CD4-positive, alpha-beta T cell treated with Interleukin-21 for 1 hour (primary cell): Measurements from ENCODE around the gene SLC6A2.
"Not testable (repeated sequence)": the region's sequence is repeated elsewhere in the genome, so short reads cannot be mapped to it uniquely, and the experiment has no call there.

Source experiments
- DNase-seq: peaks from one replicate; pipeline ENCODE4 v3.0.0-alpha.2; 2020

The SLC6A2 gene

DNA sequence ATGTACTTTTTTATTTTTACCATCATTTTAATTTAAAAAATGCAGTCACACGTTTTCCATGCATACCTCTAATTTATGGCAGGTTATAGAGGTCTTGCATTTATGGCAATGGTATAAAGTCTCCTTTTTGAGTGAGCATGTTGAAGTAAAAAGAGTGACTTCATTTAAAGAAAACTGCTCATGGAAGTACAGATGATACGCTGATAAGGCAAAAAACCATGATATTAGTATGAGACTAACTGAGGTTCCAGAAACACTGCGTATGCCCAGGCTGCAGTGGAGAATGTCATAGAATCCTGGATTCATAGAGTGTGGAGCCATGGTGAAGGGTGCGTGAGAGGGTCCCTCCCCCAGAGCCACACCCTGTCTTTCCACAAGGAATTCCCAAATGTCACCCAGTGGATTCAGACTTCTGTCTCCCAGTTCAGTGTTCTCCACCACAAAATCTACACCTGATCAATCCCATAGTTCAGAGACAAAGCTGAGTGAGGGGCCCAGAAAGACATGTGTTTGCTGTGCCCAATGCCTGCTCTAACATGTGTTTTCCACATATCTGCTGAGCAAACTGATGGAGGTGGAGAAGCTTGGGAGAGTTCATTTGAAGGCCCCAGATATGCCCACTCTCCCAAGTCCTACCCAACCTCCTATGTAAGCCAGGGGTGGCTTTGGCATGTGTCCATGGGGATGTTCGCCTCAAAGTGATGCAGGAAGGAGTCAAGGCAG, 69.4 kb downstream of the SLC6A2 start:
- DNase-seq: no peak

DNA sequence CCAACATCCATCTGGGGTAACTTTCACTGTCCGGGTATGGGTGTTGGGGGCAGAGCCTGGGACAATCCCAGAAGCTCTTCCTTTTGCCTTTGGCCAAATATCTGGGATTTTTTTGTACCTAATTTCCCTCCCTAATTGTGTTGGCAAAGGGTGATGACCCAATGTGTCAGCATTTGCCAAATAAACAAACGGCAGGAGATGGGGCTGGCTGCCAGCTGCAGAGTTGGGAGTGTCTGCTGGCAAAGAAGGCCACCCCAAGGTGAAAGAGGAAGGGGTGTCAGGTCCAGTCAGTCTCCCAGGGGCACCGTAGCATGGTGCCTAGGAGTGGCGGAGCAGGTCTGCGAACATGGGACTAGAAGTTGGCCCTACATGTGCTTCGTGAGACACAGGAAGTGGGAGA, 73.0 kb downstream of the SLC6A2 start:
- no peak for DNase-seq

DNA sequence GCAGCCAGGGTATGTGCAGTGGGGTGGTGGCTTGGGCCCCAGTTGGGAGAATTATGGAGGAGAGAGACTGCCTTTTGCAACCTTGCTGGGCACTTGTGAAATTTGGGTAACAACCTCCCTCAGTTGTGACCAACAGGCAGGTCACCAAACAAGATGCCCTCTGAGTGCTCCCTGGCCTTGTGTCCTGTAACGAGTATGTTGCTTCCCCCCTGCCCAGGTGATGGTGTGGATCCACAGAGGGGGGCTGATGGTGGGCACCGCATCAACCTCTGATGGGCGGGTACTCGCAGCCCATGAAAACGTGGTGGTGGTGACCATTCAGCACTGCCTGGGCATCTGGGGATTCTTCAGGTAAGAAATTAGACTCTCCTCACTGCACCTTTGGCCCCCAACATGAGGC, 74.3 kb downstream of the SLC6A2 start:
- no peak for DNase-seq

DNA sequence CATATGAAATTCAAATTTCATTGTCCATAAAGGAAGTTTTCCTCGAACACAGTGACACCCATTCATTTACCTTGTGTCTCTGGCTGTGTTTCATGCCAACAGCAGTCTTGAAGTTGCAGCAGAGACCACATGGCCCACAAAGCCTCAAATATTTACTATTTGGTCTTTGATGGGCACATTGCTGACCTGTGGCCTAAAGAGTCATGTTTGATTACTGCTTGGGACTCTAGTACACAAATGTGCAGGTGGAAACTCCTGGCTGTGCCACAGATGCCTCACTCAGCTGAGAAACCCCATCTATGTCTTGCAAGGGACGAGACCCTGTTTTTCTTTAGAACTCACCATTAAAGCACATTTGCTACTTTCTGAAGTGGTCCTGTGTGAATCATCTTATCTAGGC, 76.7 kb downstream of the SLC6A2 start:
- no peak for DNase-seq

DNA sequence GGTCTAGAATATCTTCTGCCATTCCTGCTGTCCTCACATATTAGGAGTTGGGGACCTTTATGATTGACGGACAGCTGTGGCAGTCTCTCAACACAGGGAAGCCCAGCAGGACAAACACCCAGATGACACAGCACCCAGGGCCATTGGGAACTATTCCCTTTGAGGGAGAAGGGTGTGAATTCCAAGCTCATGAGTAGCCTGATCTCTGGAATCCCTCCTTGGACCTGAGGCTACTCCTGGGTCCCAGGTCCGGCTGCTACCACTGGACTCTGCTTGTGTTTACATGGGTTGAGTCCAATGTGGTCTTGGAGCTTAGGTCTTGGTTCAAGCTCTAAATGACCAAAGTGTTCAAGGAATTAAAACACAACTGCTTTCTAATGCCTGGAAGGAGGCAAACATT, 78.9 kb downstream of the SLC6A2 start:
- no peak for DNase-seq

DNA sequence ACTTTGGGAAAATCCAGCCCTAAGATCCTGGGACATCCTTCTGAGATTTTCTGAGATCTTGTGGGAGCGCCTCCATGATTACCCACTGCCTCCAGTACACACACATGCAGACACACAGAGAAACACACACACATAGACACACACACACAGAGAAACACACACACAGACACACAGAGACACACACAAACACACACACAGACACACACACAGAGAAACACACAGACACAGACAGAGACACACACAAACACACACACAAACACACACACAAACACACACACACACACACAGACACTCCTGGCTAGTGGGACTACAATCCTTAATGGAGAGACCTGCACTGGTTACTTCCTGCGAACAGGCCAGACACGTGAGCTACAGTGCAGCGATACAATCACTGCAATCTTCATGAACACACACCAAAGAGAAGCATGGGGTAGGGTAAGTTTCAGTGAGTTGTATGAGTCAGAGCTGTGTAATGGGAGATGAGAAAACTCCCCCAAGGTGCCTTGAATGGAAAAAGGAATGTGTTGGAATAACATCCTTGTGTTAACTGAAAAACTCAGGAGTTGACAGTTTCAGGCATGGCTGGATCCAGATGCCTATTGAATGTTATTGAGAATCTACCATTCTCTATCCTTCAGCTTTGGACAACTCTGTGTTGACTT, 79.5 kb downstream of the SLC6A2 start:
- no peak for DNase-seq

DNA sequence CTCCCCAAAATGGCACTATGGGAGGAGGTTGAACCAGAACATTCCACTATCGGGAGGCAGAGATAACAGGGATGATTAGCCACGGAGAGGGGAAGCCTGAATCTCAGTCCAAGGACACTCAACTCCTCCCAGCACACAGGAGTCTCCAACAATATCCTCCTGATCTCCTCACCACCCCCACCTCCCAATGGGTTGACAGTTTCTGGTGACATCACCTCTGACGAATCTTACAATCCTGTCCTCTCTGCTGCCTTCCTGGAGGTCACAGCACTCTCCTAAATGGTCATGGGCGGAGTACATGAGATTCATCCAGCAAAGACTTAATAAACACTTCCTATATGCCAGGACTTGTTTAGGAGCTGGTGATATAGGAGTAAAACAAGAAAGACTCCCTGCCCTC, 80.9 kb downstream of the SLC6A2 start:
- DNase-seq: no peak

DNA sequence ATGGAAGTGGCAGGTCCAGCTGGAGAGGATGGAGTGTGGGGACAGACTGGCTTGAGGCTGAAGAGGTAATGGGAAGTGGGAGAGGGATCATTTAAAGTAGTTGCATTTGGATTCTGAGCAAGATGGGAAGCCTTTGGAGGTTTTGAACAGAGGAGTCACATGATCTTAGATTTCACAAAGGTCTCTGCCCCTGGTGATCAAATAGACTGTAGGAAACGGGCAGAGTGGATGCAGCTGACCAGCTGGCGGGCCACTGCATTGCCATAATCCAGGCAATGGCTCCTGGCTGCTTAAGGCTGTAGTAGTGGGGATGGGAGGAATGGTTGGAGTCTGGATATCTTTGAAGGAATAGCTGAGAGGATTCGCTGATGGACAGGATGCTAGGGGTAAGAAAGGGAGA, 81.5 kb downstream of the SLC6A2 start:
- no peak for DNase-seq

DNA sequence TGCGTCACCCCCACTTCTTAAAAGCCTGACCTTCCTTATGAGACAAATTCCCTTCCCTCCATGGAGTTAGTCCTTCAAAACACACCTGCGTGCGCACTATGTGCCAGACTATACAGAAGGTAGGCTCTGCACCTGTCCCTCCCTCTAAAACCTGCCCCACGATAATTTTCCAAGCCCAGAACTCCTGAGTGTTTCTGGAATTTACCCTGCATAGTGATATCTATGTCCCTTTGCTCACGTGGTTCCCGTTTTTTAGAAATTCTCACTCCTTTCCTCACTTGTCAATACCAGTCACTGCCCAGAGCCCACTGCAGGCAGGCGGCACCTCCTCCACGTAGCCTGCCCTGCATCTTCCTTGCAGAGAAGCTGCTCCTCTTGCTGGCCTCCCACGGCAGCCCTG, 82.2 kb downstream of the SLC6A2 start:
- DNase-seq: no peak

DNA sequence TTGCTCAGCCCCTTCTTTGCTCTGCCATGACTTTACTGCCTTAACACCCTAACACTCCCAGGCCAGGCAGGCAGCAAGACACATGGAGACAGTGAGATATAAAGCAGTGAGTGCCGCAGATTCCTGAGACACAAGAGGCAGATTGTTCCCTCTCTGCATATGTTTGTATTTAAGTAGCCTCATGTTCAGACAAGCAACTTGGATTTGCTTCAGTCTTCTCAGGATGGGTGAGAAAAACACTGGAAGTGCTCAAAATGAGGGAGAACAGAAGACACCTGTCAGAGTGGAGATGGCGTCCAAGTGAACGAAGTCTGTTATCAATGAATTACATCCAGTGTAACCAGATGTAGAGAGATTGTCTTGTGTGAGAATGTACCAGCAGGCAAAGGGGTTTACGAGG, 90.3 kb downstream of the SLC6A2 start:
- no peak for DNase-seq

DNA sequence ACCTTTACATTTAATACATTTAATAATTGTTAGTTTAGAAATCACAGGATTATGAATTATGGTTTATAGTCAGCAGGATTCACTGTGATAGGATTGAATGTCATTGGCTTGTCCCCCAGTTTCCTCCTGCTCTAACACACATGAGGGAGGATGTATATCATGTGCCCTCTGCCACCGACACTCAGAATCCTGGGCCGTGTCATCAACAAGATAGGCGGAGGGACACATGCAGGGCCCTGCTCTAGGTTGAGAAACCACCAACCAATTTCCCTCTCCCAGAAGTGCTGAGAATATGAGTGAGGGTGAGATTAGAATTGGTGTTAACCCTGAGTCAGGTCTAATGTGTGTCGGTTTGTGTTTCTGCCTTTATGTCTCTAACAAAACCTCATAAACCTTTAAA, 92.0 kb downstream of the SLC6A2 start:
- no peak for DNase-seq

DNA sequence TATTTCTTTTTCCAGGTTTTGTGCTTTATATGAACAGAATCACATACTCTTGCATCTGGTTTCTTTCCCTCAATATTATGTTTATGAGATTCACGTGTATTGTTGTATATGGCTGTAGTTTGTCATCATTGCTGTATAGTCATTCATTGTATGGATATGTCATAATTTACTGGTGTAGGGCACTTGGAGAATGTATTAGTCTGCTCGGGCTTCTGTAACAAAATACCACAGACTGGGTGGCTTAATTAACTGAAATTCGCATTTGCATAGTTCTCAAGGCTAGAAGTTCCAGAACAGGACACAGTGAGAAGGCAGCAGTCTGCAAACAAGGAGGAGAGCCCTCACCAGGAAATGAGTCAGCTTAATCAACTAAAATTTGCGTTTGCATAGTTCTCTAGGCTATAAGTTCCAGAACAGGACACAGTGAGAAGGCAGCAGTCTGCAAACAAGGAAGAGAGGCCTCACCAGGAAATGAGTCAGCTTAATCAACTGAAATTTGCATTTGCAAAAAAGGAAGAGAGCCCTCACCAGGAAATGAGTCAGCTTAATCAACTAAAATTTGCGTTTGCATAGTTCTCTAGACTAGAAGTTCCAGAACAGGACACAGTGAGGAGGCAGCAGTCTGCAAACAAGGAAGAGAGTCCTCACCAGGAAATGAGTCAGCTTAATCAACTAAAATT, 96.8 kb downstream of the SLC6A2 start:
- peak; percentile 30 for DNase-seq

DNA sequence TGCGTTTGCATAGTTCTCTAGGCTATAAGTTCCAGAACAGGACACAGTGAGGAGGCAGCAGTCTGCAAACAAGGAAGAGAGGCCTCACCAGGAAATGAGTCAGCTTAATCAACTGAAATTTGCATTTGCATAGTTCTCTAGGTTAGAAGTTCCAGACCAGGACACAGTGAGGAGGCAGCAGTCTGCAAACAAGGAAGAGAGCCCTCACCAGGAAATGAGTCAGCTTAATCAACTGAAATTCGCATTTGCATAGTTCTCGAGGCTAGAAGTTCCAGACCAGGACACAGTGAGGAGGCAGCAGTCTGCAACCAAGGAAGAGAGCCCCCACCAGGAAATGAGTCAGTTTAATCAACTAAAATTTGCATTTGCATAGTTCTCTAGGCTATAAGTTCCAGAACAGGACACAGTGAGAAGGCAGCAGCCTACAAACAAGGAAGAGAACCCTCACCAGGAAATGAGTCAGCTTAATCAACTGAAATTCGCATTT, 97.4 kb downstream of the SLC6A2 start:
- DNase-seq: not testable (repeated sequence)
